Measurements from ENCODE around the gene KRTAP12-2.
"Not testable (repeated sequence)": the region's sequence is repeated elsewhere in the genome, so short reads cannot be mapped to it uniquely, and the experiment has no call there.

The KRTAP12-2 gene

DNA sequence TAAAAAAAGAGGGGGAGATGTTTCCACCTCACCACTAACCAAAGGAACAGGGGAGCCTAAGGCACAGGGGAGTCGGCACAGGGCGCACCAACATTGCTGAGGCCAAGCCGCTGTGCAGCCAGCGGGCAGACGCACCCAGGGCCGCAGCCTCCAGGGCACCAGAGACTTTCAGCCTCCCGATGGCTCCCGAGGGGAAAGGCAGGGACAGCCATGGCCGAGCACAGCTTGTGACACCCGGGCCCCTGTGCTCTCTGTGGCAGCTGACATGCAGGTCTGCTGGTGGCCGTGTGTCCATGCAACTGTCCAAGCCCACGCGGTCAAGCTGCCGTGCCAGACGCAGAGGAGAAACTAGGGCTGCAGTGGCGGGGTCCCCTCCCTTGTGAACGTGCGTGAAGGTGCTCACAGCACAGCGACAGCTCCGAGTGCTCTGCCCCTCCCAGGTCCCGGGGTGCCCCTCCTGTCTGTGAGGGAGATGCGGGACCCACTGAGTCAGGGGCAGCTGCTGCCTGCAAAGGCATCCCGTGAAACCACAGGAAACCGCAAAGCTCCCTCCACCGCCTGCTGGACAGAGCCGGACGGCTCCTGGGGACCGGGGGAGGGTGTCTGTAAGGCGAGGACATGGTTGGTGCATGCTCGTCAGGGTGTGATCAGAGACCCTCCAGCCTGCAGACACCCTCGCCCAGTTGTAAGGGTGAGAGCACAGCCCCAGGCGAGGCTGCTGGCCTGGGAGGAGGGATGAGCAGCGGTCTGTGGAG is 18.0 kb downstream of the KRTAP12-2 start:
- no peak for DNase-seq

DNA sequence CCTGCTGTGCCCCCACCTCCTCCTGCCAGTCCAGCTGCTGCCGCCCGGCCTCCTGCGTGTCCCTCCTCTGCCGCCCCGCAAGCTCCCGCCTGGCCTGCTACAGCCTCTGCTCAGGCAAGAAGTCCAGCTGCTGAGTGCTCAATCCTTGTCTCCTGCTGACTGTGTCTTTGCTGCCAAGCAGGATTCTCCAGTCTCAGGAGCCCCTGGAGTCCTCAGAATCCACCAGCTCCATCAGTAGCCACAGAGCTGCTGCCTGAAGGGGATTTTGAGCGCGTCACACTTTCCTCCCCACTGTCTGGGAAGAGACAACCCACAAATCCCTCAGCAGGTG is 19.5 kb downstream of the KRTAP12-2 start:
- DNase-seq: no peak

DNA sequence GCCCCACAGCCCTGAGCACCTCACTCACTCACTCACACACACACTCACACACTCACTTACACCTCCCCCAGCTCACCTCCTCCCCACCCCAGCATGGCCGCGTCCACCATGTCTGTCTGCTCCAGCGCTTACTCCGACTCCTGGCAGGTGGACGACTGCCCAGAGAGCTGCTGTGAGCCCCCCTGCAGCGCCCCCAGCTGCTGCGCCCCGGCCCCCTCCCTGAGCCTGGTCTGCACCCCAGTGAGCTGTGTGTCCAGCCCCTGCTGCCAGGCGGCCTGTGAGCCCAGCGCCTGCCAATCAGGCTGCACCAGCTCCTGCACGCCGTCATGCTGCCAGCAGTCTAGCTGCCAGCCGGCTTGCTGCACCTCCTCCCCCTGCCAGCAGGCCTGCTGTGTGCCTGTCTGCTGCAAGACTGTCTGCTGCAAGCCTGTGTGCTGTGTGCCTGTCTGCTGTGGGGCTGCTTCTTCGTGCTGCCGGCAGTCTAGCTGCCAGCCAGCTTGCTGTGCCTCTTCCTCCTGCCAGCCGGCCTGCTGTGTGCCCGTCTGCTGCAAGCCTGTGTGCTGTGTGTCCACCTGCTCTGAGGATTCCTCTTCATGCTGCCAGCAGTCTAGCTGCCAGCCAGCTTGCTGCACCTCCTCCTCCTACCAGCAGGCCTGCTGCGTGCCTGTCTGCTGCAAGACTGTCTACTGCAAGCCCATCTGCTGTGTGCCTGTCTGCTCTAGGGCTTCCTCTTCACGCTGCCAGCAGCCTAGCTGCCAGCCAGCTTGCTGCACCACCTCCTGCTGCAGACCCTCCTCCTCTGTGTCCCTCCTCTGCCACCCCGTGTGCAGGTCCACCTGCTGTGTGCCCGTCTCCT is 20.1 kb downstream of the KRTAP12-2 start, which contains the start of gene KRTAP10-11:
Gene KRTAP10-11 (plus strand): TSS at position 49 of the 856 bp plus-strand sequence. CDS start 45 bp downstream, at position 94.
- not testable (repeated sequence) for DNase-seq

DNA sequence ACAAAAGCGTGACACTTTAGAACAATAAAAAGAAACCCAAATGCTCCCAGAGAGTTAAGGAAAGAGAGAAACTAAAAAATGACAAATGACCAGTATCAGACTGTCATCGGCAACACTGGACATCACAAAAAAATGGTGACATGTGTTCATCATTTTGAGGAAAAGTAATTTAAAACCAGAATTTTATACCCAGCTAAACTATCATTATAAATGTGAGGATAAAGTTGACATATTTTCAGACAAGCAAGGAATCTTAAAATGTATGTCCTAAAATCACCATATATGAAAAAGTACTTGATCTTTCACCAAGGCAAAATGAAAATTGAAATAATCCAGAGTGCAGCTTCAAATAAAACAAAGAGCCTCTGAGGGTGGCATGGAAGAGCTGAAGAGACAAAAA is 21.8 kb downstream of the KRTAP12-2 start:
- DNase-seq: no peak

DNA sequence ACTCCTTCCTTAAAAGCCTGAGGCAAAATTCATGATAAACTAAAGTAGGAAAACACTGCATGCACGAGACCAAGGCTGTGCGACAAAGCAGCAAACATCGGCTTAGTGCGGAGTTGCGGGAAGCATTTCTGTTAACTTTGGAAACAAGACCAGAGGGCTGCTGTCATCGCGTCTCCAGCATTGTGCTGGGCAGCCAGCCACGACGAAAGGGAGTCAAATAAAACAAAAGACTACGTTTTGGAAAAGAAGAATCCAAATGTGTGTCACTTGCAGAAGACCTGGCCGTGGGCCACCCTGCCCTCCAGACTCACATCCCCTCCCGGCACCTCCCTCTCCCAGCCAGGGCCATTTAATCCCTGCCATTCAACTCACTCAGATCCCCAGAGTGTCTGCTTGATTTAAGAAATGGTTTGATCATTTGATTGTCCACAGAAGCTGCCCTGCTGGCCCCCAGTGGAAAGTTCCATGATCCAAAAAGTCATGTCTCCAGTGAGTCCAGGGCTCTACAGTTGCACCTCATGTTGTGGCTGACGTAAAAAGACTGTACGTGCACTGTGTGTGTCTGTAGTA is 22.9 kb downstream of the KRTAP12-2 start:
- DNase-seq: no peak

DNA sequence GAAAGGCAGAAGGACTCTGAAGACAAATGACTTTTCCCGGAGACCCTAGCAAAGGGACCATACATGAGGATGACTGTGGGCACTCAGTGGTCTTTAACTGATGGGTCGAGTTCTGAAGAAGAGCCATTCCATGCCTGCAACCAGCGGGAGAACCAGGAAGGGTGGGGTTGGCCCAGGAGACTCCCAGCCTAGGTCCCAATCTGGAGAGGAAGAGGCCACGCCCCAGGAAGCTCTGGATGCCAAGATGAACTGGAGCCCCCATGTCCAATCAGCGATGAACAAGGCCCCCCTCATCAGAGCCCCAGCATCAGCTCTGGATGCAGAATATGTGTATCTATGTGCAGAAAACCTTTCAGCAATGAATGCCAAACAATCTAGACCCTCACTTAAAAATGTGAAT is 26.0 kb downstream of the KRTAP12-2 start:
- no peak for DNase-seq

DNA sequence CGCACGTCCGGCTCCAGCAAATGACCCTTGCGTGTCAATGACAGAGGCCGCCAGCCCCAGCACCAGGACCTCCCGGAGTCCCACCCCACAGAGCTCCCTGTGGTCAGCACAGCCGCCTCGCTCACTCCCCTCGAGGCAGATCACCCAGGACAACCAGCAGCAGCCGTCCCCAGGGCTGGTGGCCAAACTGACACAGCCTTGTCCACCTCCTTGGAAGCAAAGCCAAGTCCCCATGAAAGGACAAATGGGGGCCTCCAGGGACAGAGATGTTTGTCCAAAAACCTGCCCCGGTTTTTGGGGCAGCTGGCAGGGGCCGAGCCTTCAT is 27.4 kb downstream of the KRTAP12-2 start:
- no peak for DNase-seq

DNA sequence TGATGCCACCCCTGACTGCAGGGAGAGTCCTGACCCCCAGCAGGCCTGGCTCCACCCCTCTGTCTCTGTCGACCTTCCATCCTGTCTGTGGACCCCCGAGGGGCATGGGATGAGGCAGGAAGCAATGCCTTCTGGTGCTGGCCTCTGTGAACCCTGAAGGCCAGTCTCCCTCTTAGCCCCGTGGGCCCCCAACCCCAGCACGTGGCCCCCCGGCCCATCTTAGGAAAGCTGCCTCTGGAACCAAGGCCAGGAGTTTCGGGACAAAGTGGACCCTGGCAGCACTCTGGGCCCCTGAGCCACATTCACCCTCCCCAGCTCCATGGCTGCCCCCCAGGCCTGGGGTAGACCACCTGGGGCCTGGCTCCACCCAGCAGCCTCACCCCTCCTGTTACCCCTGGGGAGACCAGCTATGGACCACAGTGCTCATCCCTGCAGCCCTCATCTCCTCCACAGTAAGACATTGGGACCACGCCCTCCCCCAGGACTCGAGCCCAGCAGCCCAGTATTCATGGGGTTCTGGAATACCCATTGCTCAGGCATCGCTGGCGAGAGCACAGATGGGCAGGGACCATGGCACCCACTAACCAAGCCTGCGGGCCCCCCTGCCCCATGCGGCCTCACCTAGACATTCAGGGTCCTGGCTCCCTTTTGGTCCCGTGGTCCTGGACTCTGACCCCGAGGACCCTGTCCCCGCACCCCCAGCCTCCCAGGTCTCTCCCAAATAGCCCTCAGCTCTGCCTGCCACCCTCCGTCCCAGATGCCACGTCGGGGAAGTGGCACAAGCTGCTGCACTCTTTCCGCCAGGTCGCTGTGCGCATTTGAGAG is 28.0 kb downstream of the KRTAP12-2 start:
- not testable (repeated sequence) for DNase-seq

DNA sequence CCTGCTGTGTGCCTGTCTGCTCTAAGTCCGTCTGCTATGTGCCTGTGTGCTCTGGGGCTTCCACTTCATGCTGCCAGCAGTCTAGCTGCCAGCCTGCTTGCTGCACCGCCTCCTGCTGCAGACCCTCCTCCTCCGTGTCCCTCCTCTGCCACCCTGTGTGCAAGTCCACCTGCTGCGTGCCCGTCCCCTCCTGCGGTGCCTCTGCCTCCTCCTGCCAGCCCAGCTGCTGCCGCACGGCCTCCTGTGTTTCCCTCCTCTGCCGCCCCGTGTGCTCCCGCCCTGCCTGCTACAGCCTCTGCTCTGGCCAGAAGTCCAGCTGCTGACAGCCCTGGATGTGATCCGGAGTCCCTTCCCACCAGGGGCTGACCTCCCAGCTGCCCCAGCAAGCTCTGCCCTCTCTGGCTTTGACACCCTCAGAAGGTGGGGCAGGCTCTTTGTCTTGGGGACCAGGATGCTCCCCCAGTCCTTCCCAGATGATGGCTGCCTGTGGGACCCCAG is 28.8 kb downstream of the KRTAP12-2 start:
- not testable (repeated sequence) for DNase-seq

DNA sequence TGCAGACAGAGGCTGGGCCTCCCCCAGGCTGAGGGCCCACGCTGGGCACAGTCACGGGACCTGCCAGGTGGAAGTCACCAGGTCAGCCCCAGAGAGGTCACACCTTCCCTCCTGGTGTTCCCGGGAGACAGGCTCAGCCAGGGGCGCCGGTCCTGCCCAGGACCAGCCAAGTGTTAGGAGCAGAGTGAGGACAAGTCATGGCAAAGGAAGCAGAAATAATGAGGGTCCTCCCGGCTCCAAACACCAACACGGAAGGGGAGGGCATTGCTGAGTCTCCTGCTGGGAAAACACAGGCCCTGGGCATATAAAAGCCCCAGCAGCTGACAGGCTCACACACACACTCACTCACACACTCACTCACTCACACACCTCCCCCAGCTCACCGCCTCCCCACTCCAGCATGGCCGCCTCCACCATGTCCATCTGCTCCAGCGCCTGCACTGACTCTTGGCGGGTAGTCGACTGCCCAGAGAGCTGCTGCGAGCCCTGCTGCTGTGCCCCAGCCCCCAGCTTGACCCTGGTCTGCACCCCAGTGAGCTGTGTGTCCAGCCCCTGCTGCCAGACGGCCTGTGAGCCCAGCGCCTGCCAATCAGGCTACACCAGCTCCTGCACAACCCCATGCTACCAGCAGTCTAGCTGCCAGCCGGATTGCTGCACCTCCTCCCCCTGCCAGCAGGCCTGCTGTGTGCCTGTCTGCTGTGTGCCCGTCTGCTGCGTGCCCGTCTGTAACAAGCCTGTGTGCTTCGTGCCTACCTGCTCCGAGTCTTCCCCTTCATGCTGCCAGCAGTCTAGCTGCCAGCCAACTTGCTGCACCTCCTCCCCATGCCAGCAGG is 29.5 kb downstream of the KRTAP12-2 start, which contains the start of gene KRTAP10-10:
Gene KRTAP10-10 (plus strand): TSS at position 339 of the 833 bp plus-strand sequence. CDS start 62 bp downstream, at position 401.
- no peak for DNase-seq

DNA sequence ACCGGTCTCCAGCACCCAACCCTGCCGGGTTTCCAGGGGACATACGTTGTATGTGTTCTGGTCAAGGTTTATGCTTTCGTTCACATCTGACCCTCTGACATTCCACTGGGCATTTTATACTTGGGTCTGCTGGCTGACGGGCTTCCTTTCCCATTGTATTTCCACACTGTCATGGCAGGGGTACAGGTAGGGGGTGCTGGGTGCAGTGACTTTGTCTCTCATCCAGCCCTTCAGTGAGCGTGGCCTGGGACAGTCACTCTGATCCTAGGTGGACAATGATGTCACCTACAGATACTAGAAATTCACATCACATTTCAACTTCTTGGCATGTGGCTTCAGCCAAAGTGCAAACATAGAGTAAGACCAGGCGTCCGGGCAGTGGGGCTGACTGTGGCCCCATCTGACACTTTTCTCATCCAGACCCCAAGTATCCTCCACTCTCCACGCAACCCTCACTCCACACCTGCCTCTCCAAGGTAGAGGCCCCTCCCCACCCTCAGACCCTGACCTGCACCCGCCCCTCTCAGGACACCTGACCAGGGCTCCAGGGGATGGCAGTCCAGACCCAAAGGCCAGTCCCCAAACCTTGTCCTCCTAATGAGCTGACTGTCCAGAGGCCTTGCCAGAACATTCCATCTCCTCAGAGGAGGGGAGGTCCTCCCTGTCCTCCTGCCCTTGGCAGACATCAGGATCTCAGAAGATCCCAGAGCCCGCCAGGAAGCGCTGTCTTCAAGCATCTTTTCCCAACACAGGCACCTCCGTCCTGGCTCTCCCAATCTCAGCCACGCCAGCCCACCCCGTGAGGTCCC is 30.3 kb downstream of the KRTAP12-2 start:
- DNase-seq: no peak

DNA sequence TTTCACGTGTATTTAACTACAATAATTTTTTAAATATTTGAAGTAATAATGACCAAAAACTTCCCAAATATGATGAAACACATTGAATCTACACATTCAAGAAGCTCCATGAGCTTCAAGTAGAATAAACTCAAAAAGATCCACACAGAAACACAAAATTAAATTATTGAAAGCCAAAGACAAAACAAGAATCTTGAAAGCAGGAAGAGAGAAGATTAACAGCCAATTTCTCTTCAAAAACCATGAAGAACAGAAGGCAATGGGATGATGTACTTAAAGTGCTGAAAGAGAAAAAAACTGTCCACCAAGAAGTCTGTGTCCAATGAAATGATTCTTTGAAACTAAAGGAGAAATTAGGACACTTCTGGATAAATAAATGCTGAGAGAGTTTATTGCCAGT is 34.7 kb downstream of the KRTAP12-2 start:
- no peak for DNase-seq

DNA sequence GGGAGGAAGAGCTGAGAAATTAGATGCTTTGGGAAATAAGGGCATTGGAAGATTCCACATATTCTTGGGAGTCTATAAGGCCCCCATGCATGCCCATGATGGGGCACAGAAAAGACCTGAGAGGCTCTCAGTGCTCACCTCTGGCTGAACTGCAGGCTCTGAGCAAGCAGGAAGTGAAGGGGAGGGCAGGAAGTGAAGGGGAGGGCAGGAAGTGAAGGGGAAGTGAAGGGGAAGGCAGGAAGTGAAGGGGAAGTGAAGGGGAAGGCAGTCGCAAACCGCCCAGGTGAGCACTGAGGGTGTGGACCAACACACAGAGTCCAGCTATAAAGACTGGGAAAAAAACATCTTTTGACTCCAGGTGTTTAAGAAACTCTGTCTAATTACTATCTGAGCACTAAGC is 36.3 kb downstream of the KRTAP12-2 start:
- no peak for DNase-seq

DNA sequence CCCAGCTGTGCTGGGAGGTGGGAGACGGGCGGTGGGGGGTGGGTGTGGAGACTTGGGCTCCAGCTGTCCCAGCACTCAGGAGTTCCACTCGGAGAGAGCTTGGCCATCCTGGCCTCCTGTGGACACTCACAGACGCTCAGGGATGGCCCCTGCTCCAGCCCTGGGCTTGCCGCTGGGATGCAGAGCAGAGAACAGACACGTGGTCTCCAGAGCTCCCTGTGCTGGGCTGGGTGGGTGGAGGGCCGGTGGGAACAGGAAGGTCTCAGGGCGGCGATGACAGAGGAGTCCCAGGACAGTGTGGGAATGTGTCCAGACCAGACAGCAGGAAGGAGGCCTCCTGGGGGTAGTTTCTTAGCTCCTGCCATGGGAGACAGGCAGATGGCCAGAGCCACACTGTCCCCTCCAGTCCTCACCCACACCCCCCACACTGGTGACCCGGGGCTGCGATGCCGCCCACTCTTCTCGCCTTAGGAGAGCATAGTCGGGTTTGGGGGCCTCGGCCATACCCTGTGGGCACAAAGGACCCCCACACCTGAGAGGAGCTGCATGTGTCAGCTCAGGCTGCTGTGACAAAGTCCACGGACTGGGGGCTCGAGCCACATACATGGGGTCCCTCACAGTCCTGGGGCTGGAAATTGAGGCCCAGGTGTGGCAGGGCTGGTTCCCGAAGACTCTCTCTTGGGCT is 37.9 kb downstream of the KRTAP12-2 start:
- DNase-seq: no peak

DNA sequence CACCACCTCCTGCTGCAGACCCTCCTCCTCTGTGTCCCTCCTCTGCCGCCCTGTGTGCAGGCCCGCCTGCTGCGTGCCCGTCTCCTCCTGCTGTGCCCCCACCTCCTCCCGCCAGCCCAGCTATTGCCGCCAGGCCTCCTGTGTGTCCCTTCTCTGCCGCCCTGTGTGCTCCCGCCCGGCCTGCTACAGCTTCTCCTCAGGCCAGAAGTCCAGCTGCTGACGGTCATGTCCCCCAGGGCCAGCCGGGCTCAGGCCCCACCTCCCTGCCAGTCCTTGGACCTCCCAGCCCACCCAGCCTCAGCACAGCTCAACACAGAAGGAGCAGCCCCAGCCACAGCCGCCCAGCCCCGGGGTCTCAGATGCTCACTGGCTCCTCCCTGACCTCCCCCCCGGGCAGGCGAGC is 38.9 kb downstream of the KRTAP12-2 start:
- DNase-seq: not testable (repeated sequence)

DNA sequence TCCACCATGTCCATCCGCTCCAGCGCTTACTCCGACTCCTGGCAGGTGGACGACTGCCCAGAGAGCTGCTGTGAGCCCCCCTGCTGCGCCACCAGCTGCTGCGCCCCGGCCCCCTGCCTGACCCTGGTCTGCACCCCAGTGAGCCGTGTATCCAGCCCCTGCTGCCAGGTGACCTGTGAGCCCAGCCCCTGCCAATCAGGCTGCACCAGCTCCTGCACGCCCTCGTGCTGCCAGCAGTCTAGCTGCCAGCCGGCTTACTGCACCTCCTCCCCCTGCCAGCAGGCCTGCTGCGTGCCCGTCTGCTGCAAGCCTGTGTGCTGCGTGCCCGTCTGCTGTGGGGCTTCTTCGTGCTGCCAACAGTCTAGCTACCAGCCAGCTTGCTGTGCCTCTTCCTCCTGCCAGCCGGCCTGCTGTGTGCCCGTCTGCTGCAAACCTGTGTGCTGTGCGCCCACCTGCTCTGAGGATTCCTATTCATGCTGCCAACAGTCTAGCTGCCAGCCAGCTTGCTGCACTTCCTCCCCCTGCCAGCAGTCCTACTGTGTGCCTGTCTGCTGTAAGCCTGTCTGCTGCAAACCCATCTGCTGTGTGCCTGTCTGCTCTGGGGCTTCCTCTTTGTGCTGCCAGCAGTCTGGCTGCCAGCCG is 39.4 kb downstream of the KRTAP12-2 start:
- DNase-seq: not testable (repeated sequence)

DNA sequence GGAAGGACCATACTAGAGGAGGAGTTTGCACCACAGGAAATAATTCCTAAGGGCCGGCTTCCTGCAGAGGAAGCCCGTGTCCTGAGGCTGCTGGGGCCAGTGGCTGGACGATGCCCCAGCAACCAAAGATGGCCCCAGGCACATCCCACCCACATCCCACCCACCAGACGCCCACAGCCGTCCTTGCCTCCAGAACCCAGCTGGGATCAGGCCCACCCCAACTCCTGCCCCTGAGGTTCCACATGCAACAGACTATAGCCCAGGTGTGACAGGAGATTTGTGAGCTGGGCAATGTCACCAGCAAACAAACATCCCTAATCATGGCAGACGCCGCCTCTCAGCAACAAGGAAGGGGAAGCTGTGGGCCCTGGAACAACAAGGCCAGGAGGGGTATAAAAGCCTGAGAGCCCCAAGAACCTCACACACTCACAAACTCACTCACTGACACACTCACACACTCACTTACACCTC is 40.0 kb downstream of the KRTAP12-2 start, which contains the start of gene KRTAP10-9:
Gene KRTAP10-9 (plus strand): TSS at position 421 of the 471 bp plus-strand sequence. CDS start 79 bp downstream, outside the sequence.
- no peak for DNase-seq

DNA sequence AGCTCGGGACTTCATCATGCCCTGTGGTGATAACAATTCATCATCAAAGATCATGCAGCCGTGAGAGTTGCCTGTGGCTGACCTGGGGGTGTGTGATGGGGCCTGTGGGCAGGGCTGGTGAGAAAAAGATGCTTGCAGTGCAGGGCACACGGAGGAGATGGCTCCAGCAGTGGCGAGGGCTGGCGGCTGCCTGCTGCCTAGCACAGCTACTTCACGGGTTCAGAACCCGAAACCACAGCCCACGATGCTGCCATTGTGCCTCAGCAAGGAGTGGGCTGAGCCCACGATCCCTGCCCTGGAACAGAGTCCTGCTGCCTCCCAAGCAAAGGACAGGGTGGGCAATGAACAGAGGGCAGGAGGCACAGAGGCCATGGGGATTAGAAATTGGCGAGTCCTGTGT is 40.5 kb downstream of the KRTAP12-2 start:
- DNase-seq: no peak

DNA sequence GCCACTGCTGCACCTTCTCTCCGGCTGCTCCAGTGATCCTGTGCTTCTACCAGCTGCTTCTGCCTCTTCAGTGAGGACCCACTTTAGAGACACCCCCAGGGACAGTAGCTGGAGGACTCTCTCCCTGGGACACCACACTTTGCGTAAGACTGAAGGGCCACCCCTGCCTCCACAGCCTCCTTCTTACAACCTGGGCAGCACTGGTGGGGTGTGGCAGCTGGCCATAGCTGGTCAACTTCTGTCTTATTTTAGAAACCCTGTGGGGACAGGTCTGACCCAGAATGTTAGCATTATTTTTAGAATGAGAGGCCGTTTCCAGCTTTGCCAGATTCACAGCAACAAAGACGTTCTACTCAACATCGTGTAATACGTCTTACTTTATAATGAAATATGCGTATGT is 41.0 kb downstream of the KRTAP12-2 start:
- DNase-seq: no peak
